OCI-LY1 (cell line): ENCODE results near the gene MYOZ1.

ENCODE experiments used
- EZH2 ChIP-seq: fragments of 200-600 bp; sonication (generic), shearing (Covaris generic); IDR thresholded peaks from 2 replicates; pipeline ENCODE4 v1.8.0; 2017; ENCODE audit warnings: borderline replicate concordance, mixed run types, mild to moderate bottlenecking, antibody characterized with exemption, low read length, moderate library complexity, mixed read lengths
- TF ChIP-seq, protein P1 (sequence below): fragments of 200-600 bp; sonication (generic), shearing (Covaris generic); IDR thresholded peaks from 2 replicates; pipeline ENCODE4 v1.5.1; 2017; ENCODE audit warnings: mild to moderate bottlenecking, antibody characterized with exemption, low read length, moderate library complexity, mixed read lengths

- TF ChIP-seq, protein P1, sequence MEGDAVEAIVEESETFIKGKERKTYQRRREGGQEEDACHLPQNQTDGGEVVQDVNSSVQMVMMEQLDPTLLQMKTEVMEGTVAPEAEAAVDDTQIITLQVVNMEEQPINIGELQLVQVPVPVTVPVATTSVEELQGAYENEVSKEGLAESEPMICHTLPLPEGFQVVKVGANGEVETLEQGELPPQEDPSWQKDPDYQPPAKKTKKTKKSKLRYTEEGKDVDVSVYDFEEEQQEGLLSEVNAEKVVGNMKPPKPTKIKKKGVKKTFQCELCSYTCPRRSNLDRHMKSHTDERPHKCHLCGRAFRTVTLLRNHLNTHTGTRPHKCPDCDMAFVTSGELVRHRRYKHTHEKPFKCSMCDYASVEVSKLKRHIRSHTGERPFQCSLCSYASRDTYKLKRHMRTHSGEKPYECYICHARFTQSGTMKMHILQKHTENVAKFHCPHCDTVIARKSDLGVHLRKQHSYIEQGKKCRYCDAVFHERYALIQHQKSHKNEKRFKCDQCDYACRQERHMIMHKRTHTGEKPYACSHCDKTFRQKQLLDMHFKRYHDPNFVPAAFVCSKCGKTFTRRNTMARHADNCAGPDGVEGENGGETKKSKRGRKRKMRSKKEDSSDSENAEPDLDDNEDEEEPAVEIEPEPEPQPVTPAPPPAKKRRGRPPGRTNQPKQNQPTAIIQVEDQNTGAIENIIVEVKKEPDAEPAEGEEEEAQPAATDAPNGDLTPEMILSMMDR: peak; percentile 54; the same call in 1 of the 2 replicates
- no peak for TF ChIP-seq EZH2
Measured at GRCh38 chr10:73653701-73654100, 12.4 kb upstream of the MYOZ1 start.
